HEK293T (cell line): Measurements from ENCODE around the gene TTC33.

ENCODE experiments used
- BHLHE40 ChIP-seq: fragments of 450-650 bp; IDR thresholded peaks from 2 replicates; pipeline ENCODE4 v1.6.1; 2016; ENCODE audit warnings: mild to moderate bottlenecking, moderate library complexity, borderline replicate concordance
- CTBP1 ChIP-seq: fragments of 450-650 bp; IDR thresholded peaks from 2 replicates; pipeline ENCODE4 v1.6.1; 2016; ENCODE audit warnings: borderline replicate concordance
- ELF4 ChIP-seq: fragments of 450-650 bp; IDR thresholded peaks from 2 replicates; pipeline ENCODE4 v1.6.1; 2017; ENCODE audit warnings: antibody characterized with exemption
- FOXA1 ChIP-seq: fragments of 450-650 bp; IDR thresholded peaks from 2 replicates; pipeline ENCODE4 v1.6.1; 2016; ENCODE audit warnings: mild to moderate bottlenecking
- FOXK2 ChIP-seq: fragments of 450-650 bp; IDR thresholded peaks from 2 replicates; pipeline ENCODE4 v1.6.1; 2016; ENCODE audit warnings: mild to moderate bottlenecking
- HDGF ChIP-seq: fragments of 450-650 bp; IDR thresholded peaks from 2 replicates; pipeline ENCODE4 v1.6.1; 2017; ENCODE audit warnings: antibody characterized with exemption, borderline replicate concordance
- LEF1 ChIP-seq: fragments of 450-650 bp; IDR thresholded peaks from 2 replicates; pipeline ENCODE4 v1.6.1; 2017; ENCODE audit warnings: mild to moderate bottlenecking, borderline replicate concordance
- NFRKB ChIP-seq: fragments of 450-650 bp; IDR thresholded peaks from 2 replicates; pipeline ENCODE4 v1.6.1; 2016; ENCODE audit warnings: mild to moderate bottlenecking, moderate library complexity
- SP1 ChIP-seq: fragments of 450-650 bp; IDR thresholded peaks from 2 replicates; pipeline ENCODE4 v1.6.1; 2017
- SUZ12 ChIP-seq: fragments of 450-650 bp; IDR thresholded peaks from 2 replicates; pipeline ENCODE4 v1.6.1; 2016; ENCODE audit warnings: mild to moderate bottlenecking
- TARDBP ChIP-seq: fragments of 450-650 bp; IDR thresholded peaks from 2 replicates; pipeline ENCODE4 v1.6.1; 2016
- TF ChIP-seq, protein P1 (sequence below): fragments of 450-650 bp; IDR thresholded peaks from 2 replicates; pipeline ENCODE4 v1.6.1; 2016

- TF ChIP-seq HDGF (no peak), NFRKB (no peak), SUZ12 (no peak), CTBP1 (no peak), FOXA1 (no peak), SP1 (no peak), ELF4 (no peak), FOXK2 (no peak), TARDBP (no peak), BHLHE40 (no peak), LEF1 (no peak)
- TF ChIP-seq, protein P1, sequence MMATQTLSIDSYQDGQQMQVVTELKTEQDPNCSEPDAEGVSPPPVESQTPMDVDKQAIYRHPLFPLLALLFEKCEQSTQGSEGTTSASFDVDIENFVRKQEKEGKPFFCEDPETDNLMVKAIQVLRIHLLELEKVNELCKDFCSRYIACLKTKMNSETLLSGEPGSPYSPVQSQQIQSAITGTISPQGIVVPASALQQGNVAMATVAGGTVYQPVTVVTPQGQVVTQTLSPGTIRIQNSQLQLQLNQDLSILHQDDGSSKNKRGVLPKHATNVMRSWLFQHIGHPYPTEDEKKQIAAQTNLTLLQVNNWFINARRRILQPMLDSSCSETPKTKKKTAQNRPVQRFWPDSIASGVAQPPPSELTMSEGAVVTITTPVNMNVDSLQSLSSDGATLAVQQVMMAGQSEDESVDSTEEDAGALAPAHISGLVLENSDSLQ: no peak
Observed at GRCh38 chr5:40618926-40619325, 136.8 kb downstream of the TTC33 start.
